ENCODE data around the gene OPN3. TPM values are rescaled to one million over a fixed set of nuclear protein-coding genes. Genes with fewer than 3 reads are reported as not detected.

Gene OPN3
- total RNA-seq, 1 donor from 2014 or later = 23.3 TPM

Other genes starting within 250 kb of the OPN3 start
- 51.1 and 55.3 TPM in 2 replicates for gene FH, start 120.6 kb downstream of the OPN3 start, total RNA-seq
- 3.1 TPM in 1 of 2 replicates, not detected in the other for gene KMO, start 108.0 kb downstream of the OPN3 start, total RNA-seq
- 10.6 and 12.1 TPM in 2 replicates for gene CHML, start within 50 bp of the OPN3 start, total RNA-seq
- not detected in 2 replicates for gene WDR64, start 11.9 kb upstream of the OPN3 start, total RNA-seq
- gene EXO1, start 207.8 kb upstream of the OPN3 start, total RNA-seq = 3.8 and 4.3 TPM in 2 replicates

Data from glomerular endothelial cell (primary cell).